GM21528 (cell line): Measurements from ENCODE around the gene ICE2.

Experiments used
- ATAC-seq: cut with Tn5 transposase; IDR thresholded peaks from one replicate; pipeline ENCODE4 v1.9.1; 2021; ENCODE audit warnings: mild to moderate bottlenecking, moderate library complexity; ENCODE audit not compliant: unreplicated experiment, low FRiP score

Gene ICE2

DNA sequence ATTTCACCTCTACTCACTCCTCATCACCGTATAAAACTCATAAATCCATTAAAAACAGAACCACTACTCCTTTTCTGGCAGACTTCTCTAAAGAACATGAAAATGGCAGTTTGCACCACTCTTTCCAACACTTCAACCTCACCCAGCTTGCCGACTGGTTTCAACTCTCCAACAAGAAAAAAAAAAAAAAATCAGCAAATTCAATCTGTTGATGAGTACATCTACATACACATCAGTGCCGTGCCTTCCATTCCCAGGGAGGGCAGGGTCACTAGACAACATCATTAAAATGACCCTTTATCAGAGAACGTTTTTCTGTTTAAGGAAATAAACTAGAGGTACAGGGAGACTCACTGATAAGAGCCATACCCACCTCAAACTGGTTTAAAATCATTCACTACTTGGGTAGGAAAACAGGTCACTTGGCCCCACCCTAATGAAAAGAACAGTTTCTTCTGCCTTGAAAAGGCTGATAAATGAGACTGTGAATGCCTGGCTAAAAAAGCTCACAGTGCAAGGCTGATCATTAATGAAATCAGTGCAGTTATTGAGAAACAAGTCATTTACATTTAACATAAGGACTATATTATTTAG is 87.1 kb downstream of the ICE2 start:
- ATAC-seq = no peak

DNA sequence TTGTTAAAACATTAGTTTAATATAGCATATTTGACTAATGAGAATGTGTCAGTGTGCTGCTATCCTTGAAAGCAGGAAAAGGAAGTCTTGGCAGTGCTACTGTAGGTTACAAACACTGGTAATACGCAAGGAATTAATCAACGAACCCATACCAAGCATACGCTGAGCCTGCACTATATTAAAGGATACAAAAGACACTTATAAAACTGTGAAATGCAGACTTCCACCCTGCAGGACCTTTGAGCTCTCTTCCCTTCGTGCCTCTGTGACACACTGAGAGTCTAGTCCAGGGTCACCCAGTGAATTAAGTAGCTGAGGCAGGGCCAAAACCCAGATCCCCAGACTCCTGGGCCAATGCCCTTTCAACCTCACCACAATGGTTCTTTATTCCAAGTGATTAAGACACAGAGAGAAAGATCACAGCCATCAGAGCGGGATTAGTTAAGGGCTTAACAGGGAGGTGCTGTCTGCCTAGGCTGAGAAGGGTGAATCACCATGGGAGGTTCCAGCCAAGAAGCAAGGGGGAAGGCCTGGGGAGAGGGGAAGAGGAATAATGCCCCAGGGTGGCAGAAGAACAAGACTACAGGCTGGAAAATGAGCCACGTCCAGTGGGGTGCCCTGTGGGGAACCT is 88.0 kb downstream of the ICE2 start:
- no peak for ATAC-seq

GRCh38 chr15:60390231-60390630 is 88.7 kb downstream of the ICE2 start:
- ATAC-seq = no peak

- no peak for ATAC-seq
Observed at GRCh38 chr15:60389261-60390077, 89.5 kb downstream of the ICE2 start.

DNA sequence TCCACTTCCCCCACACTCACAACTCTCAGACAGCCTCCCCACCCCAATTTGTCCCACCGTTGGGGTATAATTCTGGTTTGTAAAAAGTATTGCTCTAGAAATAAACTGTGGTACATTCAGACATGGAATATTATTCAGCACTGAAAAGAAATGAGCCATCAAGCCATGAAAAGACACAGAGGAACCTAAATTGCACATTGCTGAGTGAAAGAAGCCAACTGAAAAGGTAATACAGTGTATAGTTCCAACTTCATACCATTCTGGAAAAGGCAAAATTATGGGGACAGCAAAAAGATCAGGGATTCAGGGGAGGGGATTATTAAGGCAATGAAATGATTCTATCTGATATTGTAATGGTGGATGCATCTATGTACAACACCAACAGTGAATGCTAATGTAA is 91.6 kb downstream of the ICE2 start:
- ATAC-seq = no peak

DNA sequence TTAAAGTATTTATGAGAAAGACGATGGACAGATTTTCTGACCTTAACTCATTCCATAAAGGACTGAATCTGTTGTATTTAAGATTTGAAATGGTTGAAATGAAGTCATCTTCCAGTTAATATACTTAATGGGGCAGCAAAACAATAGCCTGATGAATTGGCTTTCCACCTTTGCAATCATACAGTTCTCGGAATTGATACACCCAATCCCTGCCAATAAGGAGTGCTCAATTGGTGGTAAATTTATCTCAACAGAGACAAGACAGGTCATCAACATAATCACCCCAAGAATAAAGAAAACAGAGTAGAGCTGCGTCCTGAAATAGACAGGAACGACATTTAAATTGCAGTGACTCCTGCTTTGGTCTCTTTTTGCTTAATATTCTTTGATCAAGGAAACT is 92.3 kb downstream of the ICE2 start:
- no peak for ATAC-seq

GRCh38 chr15:60385620-60386552 is 93.1 kb downstream of the ICE2 start:
- ATAC-seq = no peak

- ATAC-seq = no peak
Observed at GRCh38 chr15:60384526-60385126, 94.3 kb downstream of the ICE2 start.

DNA sequence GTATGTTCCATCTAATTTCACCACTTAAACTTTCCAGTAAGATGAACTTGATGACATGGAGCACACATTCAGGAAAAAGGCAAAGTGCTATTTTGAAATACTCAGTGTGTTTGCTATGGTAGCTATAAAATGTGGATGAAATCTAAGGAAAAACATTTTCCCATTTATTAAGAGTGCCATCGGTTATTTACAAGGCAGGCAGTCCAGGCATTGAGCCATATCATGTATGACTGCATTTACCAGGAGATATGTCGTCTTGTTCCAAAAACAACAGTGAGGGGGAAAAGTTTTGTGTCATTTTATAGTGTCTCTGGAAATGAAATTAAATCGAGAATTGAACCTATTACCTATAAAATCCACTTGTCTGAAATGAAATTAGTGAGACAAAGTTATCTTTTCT is 94.9 kb downstream of the ICE2 start:
- no peak for ATAC-seq

DNA sequence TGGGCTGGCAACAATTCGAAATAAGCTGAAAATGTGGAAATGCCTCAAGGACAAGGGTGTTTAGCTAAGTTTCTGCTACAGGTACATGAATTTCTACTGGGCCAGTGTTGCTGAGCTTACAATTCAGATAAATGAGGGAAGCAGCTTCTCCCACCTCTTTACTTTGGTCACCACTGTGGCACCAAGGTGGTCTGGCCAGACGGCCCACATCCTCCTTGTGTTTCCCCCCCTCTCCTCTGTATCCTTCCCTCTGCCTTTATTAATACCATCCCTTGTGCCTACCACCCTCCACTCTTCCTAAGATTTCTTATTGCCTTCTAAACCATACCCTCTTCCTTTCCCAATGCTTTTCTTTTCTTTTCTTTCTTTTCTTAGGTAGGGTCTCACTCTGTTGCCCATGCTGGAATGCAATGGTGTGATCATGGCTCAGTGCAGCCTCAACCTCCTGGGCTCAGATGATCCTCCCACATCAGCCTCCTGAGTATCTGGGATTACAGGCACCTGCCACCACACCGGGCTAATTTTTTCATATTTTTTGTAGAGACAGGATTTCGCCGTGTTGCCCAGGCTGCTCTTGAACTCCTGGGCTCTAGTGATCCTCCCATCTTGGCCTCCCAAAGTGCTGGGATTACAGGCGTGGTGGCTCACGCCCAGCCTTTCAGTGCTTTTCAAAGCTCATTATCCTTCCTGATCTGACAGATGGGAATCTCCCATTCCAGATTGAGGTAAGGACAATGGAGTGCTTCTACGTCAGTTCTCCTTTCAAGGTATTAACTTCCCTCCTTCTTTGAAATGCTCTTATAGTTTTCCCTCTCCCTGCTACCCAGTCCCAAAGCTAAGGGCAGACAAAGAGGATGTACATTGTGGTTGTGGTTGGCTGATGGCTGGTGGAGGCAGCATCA is 95.9 kb downstream of the ICE2 start:
- no peak for ATAC-seq

DNA sequence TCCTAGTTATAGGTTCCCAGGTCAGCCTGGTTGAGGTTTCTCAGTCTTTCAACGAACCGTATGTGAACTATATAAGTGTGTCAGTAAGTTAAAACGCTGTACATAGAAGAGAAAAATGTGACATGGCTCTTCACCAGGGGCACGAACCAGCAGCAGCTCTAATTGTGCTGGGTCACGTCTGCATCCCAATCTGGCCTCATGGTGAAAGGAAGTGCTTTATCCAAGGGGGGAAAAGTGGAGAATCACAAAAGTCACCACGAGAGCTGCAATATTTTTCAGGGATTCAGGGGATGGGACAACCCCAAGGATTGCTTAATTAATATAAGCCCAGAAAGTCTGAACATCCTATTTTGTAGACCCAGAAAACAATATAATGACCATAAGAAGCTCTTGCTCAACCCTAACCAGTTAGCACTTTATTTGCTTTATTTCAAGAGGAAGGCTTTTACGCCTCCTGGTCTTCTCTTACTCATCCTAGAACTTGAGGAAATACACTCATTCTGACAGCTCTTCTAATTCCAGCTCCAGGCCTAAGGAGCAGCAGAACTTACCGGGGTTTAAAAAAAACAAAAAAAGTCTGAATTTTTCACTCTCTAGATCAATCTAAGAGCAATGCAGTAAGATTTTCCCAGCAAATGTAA is 97.7 kb downstream of the ICE2 start:
- ATAC-seq = no peak

DNA sequence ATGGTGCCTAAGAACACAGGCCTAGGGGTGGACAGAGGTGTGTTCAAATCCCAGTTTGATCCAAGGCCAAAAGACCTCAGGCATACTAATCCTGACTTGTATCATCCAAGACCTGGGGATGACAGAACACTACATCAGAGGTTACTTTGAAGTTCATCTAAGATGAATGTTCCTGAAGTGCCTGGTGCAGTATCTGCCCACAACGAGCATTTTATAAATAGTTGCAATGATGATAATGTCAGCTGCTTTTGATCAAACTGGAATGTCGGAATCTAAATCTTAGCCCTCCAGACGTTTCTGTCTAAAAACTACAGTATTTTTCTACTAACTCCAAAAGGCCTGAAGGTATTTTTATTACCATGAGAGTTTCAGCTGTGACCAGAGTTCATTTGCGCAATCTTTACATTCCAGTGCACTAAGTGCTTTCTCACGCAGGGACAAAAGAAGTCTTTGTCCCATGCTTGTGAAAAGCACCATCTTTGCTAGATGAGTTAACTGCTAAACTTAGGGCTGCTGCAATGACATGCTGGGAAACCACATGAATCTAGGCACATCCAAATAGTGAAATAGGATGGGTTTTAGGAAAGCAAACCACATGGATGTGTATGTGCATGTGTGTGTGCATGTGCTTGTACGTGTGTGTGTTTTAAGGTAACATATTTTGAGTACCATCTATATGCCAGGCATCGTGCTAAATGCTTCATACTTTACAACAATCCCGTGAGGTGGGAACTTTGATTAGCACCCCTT is 99.2 kb downstream of the ICE2 start:
- ATAC-seq = no peak

DNA sequence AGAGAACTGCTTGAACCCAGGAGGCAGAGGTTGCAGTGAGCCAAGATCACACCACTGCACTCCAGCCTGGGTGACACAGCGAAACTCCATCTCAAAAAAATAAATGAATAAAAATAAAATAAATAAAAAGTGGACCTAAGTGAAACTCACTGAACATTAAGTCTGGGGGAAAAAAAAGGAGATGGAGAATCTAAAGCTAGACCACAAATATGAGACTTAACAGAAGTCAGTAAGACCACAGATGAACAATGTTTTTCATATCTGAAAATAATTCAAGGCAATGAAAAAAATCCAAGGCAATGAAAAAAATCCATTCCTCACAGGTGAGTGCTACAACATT is 99.8 kb downstream of the ICE2 start:
- ATAC-seq = no peak

DNA sequence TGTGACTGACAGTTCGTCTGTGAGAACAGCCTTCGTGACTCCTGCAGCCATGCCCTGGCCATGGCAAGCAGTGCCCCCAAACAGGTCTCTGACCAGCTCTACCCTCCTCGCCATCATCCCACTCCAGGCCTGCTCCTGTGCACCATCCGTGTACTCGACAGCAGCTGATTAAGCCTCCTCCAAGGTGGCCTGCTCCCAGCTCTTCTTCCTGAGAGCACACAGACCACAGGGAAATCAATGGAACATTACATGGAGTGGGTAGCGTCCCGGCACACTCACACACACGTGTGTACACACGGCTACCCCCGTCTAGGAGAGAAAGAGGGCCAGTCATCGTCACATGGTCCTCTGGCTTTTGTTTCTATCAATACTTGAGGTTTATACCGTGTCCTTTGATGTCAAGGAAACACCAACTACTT is 102.3 kb downstream of the ICE2 start:
- no peak for ATAC-seq

- ATAC-seq = no peak
Observed at GRCh38 chr15:60375306-60375705, 103.6 kb downstream of the ICE2 start.

GRCh38 chr15:60374628-60375081 is 104.3 kb downstream of the ICE2 start:
- no peak for ATAC-seq

- ATAC-seq = no peak
Observed at GRCh38 chr15:60374209-60374608, 104.7 kb downstream of the ICE2 start.

DNA sequence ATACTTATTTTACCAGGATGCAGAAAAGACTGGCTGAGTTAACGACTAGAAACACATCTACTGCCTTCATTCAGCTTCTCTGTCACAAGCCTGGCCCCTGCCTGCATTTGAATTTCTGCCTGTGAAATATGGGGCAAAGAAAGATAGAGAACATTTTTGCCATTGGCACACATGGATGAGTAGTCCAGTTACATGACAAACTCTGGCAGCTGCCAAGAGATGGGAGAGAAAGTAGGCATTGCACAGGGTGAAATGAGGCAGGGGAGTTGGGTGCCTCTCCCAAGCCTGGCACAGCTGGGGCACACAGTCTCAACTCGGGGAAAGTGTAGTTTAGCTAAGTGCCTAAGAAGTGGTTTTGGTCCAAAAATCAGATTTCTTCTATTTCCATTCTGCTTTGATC is 105.2 kb downstream of the ICE2 start:
- no peak for ATAC-seq
